ENCODE data around the gene TP73.

- TF ChIP-seq CTCF (IDR thresholded peaks at IDR 0.05; ENCODE audit: low read depth, low read length) (no peak), EZH2phosphoT487 (IDR thresholded peaks at IDR 0.05; ENCODE audit: low read depth) (no peak)
Measured at GRCh38 chr1:3604997-3605823, 47.1 kb upstream of the TP73 start.
